ENCODE measurements around the gene TTC6. TPM values are rescaled to one million over a fixed set of nuclear protein-coding genes. Genes with fewer than 3 reads are reported as not detected.
"Not testable (repeated sequence)": the region's sequence is repeated elsewhere in the genome, so short reads cannot be mapped to it uniquely, and the experiment has no call there.

Gene TTC6, protein sequence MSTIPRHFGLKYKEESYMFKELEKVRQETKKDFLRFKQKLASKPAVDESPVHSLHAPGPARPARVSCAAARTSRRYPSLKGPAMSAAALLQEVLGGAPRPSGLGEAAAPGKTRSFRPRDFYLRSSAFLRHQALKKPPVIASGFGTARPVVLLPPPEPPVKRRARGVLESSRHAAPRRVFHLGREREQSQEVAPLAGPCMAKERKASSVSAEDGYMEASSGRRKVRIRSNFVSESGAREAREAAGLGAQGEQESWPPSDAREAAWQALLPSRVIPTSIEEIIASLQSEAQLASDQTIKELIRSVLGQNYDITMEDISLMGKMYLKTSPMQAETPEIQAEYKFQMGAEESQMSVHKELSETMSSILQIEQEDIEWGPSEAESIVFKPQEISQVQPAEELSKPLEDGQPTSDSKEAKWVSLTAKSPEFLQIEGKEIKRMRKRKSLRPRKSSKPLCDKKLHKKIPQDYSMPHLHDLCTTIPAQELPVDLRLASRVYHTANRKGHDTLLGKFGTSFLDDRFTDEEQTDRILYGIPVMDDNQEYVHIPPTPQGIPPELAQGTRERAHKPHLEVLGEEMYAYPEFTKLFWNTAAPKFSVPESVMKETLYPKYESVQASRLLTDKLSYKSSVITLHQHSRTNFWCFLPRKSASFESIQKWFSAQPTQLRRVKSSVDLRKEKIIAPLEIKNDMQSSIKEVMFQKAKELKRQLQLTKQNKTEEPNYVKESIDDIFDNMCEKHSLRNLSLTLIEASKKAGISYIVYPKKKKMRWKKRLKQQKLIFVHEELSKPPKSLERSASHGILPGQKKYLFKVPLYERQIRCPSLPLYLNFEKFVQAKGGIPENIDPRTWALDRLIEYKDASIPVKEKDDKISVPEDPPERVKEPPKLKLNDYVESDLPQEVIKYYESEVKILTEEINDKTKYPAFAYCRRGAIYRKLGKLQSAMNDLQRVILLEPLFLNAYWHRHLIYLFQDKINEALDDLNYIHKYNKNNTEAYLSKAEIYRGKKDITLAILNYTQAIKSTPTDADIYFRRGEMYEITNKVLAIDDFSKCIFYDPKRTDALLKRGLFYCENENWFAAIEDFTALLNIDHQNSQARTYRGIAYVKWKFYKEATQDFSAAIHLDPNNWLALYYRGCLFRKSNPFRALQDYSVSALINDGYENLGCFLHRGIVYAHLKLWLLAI (N-terminal part only)
- polyA plus RNA-seq (ENCODE audit: insufficient read depth in 1 of 5, insufficient read length in 5 of 5, low replicate concordance in 1 of 5) = 10 to 100 TPM in 4 of 5 donors, 1 to 10 TPM in 1; 9.7 to 18.2 (median 15.0) TPM
- long read RNA-seq, donor 1, partial matches to known transcripts = 0 of 2 reads
- long read RNA-seq, donor 1, other reads (novel, unspliced or antisense) = 0 of 2 reads
- long read RNA-seq, donor 2 = 0 reads
- long read RNA-seq, donor 3 = 0 reads
- long read RNA-seq, donor 4, partial matches to known transcripts = 0 of 3 reads
- long read RNA-seq, donor 4, other reads (novel, unspliced or antisense) = 0 of 3 reads
- long read RNA-seq, donor 5 = 0 reads
- long read RNA-seq, donor 6, partial matches to known transcripts = 5 of 7 reads
- long read RNA-seq, donor 6, other reads (novel, unspliced or antisense) = 0 of 7 reads
- long read RNA-seq, donor 7, partial matches to known transcripts = 8 of 9 reads
- long read RNA-seq, donor 7, other reads (novel, unspliced or antisense) = 0 of 9 reads
- long read RNA-seq, donor 8 = 0 reads

- peak; percentile 57 to 63 for DNase-seq
Observed at GRCh38 chr14:37594971-37595808, at the start of gene TTC6, which contains the start of gene FOXA1. Gene TTC6, plus strand, starts transcription at chr14:37595629. Its CDS starts 26,436 bp downstream, at chr14:37622065. Gene FOXA1, minus strand, starts transcription at chr14:37595249. Its CDS starts 277 bp downstream, at chr14:37594972.

DNA sequence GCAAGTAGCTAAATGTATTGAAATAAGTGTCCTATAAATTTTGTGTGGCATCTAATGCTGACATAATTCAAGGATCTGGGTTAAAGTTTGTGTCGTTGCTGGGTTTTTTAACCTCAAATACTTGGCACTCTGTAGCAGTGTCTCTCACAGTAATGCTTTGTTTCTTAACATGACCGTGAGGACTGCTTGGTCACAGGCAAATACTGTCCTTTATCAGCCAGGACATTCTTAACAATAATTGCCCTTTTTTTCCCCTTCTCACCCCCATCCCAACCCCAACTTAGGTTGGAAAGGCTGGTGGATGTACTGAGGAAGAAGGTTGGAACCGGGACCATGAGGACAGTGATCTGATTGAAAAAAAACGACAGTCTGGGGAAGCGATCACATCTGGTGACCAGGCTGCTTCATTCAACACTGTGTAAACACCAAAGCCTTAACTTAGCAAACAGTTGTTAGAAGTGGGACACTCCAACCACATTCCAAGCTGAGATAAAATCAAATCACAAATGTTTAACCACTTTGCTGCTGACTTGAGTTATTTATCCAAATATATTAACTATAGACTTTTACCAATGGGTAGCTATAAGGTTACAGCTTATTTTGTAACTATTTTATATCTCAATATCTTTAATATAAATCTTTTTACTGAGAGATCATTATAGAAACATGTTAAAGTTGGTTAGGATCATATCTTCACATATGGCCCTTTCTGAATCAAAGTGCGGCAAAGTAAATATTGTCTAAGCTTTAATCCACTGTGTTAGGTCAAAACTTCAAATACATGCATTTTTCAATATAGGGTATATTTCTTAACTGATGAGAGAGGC, 48.6 kb upstream of the TTC6 start:
- no peak for DNase-seq

DNA sequence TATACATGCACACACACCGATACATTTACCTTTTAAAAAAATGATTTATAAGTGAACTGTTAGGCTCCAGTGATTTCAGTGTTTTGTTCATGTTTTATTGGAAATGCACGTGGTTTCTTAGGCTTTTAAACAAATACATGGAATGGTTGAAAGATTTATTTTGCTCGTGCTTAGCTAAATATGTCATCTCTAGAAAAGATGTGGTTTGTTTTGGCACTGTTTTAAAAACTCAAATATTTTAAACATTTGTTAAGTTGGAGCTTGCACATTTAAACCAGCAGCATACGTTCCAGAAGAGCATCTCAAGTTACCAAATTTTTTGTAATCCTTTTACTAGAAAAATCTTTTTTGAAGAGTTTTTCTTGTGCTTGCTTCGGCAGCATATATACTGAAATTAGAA, 44.9 kb upstream of the TTC6 start:
- DNase-seq = no peak

DNA sequence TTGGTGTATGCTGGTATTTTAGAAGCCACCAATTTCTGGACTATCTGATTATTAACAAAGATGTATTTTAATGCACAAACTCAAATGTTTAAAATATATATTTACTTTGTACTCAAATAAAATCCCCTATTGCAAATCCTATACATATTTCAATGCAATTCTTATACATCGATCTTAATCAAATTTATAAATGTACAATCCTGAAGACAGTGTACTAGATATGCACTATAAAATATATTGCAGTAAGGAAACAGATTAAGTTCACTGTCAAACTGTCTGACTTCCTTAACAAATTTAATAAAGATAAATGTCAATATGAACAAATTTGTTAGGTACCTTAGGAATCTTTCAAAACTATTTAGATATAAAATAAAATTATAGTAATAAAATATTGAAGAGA, 44.3 kb upstream of the TTC6 start:
- no peak for DNase-seq

- no peak for DNase-seq
Observed at GRCh38 chr14:37553935-37554550, 41.4 kb upstream of the TTC6 start.

DNA sequence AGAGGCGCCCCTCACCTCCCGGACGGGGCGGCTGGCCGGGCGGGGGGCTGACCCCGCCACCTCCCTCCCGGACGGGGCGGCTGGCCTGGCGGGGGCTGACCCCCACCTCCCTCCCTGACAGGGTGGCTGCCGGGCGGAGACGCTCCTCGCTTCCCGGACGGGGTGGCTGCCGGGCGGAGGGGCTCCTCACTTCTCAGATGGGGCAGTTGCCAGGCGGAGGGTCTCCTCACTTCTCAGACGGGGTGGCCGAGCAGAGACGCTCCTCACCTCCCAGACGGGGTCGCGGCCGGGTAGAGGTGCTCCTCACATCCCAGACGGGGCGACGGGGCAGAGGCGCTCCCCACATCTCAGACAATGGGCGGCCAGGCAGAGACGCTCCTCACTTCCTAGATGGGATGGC, 39.8 kb upstream of the TTC6 start:
- not testable (repeated sequence) for DNase-seq

DNA sequence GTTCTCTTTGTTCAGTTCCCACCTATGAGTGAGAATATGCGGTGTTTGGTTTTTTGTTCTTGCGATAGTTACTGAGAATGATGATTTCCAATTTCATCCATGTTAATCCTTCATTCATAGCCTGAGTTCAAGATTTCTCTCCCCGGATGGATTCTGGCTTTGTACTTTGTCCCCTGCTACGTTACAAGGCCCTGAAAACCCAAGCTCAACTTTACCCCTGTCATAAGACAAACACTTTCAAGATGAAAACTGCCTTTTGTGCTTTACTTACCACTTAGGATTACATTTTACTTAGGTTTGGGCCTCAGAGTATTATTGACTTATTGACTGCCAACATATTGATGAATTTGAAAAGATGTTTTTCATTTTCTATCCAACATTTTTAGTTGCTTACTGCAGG, 36.7 kb upstream of the TTC6 start:
- DNase-seq = no peak

DNA sequence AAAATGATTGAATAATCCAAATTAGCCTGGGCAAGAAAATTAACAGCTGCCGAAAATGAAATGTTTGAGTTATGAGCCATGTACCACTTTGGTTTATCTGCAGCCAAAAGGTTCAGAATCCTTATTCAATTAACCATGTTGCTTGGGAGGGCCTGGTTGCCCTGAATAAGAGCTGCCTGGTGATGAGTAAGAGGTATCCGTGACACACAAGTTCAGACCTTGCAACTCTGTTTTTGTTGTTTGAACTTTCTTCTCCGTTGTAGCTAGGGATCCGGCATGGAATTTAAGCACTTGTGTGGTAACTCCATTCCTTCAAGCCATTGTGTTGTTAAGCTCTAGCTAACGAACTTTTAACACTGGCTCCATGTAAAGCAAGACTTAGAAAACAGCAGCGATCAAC, 36.0 kb upstream of the TTC6 start:
- no peak for DNase-seq

DNA sequence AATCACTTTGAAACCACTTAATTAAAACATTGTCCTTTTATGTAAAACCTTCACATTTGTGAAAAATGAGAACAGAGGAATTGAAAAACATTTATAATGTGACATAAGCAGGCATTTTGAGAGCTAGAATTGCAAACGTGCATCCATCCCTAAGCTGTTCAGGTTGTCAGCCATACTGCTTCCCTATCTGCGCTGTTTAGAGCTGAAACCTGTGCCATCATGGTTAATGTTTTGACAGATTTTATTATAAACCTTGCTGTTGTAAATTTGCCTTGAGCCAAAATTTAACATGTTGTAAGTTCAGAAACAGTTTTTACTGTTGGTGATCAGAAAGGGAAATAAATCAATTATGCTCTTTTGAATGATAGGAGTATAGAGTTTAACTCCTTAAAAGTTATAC, 32.2 kb upstream of the TTC6 start:
- no peak for DNase-seq

GRCh38 chr14:37565550-37565949, 29.9 kb upstream of the TTC6 start:
- DNase-seq = no peak

DNA sequence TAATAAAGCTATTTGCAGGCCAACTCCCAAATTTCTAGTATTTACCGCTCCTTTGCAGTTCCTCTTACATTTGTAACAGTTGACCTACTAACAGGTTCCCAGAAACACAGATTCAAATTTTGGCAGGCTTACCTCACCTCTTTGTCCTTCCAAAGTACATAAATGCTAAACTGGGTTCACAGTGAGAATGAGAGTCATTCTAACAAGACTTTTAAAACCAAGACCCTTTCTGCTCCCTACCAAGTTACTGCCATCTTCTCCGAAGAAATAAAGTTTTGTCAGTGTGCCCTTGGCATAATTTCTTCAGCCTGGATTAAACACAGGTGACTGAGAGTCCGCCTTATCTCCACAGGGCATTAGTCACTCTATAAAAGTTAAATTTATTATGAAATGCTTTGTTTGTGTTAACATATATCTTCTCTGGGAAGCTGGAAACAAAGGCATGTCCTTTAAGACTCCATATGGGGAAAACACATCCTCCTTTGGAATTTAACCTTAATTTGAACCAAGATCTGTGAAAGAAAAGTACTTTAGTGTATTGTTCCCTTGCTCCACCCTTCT, 28.5 kb upstream of the TTC6 start:
- no peak for DNase-seq

DNA sequence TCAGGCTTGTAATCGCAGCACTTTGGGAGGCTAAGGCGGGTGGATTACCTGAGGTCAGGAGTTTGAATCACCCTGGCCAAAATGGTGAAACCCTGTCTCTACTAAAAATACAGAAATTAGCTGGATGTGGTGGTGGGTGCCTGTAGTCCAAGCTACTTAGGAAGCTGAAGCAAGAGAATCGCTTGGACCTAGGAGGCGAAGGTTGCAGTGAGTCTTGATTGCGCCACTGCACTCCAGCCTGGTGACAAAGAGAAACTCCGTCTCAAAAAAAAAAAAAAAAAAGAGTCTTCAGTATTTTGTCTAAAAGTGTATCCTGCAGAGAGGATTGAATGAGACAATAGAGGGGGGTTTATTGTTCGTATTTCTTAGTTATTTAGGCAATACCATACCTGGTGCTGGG, 25.7 kb upstream of the TTC6 start:
- no peak for DNase-seq

DNA sequence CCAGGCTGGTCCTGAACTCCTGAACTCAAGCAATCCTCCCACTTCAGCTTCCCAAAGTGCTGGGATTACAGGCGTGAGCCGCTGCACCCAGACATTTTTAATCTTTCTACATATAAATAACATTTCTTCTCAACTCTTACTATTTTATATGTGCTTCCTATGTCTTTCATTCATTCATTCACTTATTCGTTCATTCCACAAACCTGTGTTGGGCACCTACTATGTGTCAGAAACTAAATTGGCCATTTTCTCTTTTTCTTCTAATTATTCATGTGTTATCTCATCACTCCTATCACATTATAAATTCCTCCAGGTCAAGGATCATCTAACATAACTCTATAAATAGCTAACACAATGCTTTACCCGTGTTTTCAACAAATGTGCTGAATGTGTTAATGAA, 24.0 kb upstream of the TTC6 start:
- DNase-seq = no peak

GRCh38 chr14:37573356-37573755, 22.1 kb upstream of the TTC6 start:
- DNase-seq = no peak

GRCh38 chr14:37579274-37579673, 16.2 kb upstream of the TTC6 start:
- DNase-seq = no peak

- DNase-seq = no peak
Observed at GRCh38 chr14:37580146-37580545, 15.3 kb upstream of the TTC6 start.

DNA sequence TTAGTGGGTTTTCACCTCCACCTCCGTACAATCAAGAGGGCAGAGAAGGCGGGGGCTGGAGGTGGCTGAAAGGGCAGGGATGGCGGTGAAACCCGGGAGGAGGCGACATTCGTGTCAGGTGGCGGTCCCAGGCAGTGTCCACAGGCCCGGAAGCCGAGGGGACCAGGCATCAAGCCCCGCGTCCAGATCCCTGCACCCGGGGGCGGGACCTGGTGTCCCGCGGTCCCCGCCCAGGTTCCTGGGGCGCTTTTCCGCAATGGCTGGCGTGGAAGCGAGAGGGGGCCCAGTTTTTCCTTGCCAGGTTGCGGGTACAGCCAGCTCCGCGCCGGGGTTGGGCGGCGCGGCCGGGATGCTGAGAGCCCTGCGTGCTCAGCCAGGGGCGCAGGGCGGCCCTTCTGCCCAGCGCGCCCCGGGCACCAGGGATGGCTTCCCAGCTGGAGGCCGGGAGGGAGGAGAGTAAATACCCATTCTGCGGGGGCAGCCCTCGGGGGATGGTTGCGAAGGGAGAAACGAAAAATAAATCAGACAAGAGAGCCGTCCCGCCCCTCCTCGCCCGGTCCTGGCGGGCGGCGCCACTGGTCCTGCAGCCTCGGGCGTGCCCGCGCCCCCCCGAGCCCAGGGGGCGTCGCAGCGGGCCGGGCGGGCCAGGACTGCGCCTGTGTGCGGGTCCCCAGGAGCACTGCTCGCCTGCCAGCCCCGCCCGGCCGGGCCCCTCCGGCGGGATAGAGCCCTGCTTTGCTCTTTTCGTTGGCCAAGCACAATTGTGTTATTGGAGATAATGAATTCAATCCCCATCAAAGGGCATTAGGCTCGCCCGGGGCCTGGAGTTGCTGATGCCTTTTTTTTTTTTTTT, 11.8 kb upstream of the TTC6 start:
- DNase-seq = peak; percentile 31 to 46
